Stomach smooth muscle (tissue), 2 donors: ENCODE data around the gene LPP.

ENCODE experiments used
- H3K27ac ChIP-seq: one replicate; pipeline ENCODE4 v1.7.0; 2013; ENCODE audit warnings: mild to moderate bottlenecking, low read length, inconsistent platforms
- H3K27me3 ChIP-seq, 2 donors: one replicate each; pipeline ENCODE4 v1.7.0; 2013; ENCODE audit warnings: low read length in 2 of 2; ENCODE audit not compliant: insufficient read depth in 2 of 2, control insufficient read depth in 1 of 2
- H3K36me3 ChIP-seq, 2 donors: one replicate each; pipeline ENCODE4 v1.7.0; 2013; ENCODE audit warnings: low read length in 2 of 2; ENCODE audit not compliant: control insufficient read depth in 2 of 2, insufficient read depth in 2 of 2
- H3K4me1 ChIP-seq: one replicate; pipeline ENCODE4 v1.7.0; 2013; ENCODE audit warnings: low read length; ENCODE audit not compliant: control insufficient read depth, insufficient read depth
- H3K4me3 ChIP-seq, 2 donors: one replicate each; pipeline ENCODE4 v1.7.0; 2013; ENCODE audit warnings: low read length in 2 of 2
- H3K9ac ChIP-seq, 2 donors: one replicate each; pipeline ENCODE4 v1.7.0; 2013; ENCODE audit warnings: low read length in 2 of 2, mild to moderate bottlenecking in 1 of 2
- H3K9me3 ChIP-seq, 2 donors: one replicate each; pipeline ENCODE4 v1.7.0; 2013; ENCODE audit warnings: low read length in 2 of 2; ENCODE audit not compliant: control insufficient read depth in 2 of 2
- donor health status: healthy.
- donor health status: Pancreatic carcinoma.

The LPP gene

GRCh38 chr3:188752850-188753249 lies 598.9 kb downstream of the LPP start:
- Histone ChIP-seq H3K4me3 (no peak overlapping the region), H3K4me1 (no peaks in the 10 kb centered on the region), H3K36me3 (peaks cover 0 to 3% of the 10 kb centered on the region in 2 donors), H3K27ac (no peak overlapping the region), H3K9ac (no peak overlapping the region), H3K27me3 (no peaks in the 10 kb centered on the region), H3K9me3 (no peaks in the 10 kb centered on the region)

- Histone ChIP-seq H3K4me1 (no peaks in the 10 kb centered on the region), H3K27ac (no peak overlapping the region), H3K9me3 (no peaks in the 10 kb centered on the region), H3K9ac (no peak overlapping the region), H3K27me3 (no peaks in the 10 kb centered on the region), H3K4me3 (no peak overlapping the region), H3K36me3 (peaks cover 0 to 3% of the 10 kb centered on the region in 2 donors)
Measured at GRCh38 chr3:188754267-188754666, 600.3 kb downstream of the LPP start.

GRCh38 chr3:188756241-188756640 lies 602.3 kb downstream of the LPP start:
- Histone ChIP-seq H3K9me3 (no peaks in the 10 kb centered on the region), H3K27me3 (no peaks in the 10 kb centered on the region), H3K4me3 (no peak overlapping the region), H3K4me1 (no peaks in the 10 kb centered on the region), H3K9ac (no peak overlapping the region), H3K36me3 (peaks cover 5% of the 10 kb centered on the region in 2 donors), H3K27ac (no peak overlapping the region)

- H3K27ac ChIP-seq: no peak overlapping the region
- peaks cover 2 to 5% of the 10 kb centered on the region in 2 donors for H3K36me3 ChIP-seq
- H3K9ac ChIP-seq: no peak overlapping the region
- H3K4me1 ChIP-seq: peaks cover under 1% of the 10 kb centered on the region
- no peak overlapping the region for H3K4me3 ChIP-seq
- no peaks in the 10 kb centered on the region for H3K9me3 ChIP-seq
- no peaks in the 10 kb centered on the region for H3K27me3 ChIP-seq
Measured at GRCh38 chr3:188759336-188760005, 605.5 kb downstream of the LPP start.

- peaks cover 9% of the 10 kb centered on the region for H3K4me1 ChIP-seq
Measured at GRCh38 chr3:188760408-188760807, 606.5 kb downstream of the LPP start.

GRCh38 chr3:188761439-188761838 lies 607.5 kb downstream of the LPP start:
- no peak overlapping the region for H3K4me3 ChIP-seq
- no peak overlapping the region for H3K9ac ChIP-seq
- peaks cover 9% of the 10 kb centered on the region for H3K4me1 ChIP-seq
- no peak overlapping the region for H3K27ac ChIP-seq
- no peaks in the 10 kb centered on the region for H3K27me3 ChIP-seq
- H3K36me3 ChIP-seq: peaks cover 2 to 5% of the 10 kb centered on the region in 2 donors
- H3K9me3 ChIP-seq: no peaks in the 10 kb centered on the region

More at GRCh38 chr3:188760408-188760807, 606.5 kb downstream of the LPP start:
- H3K4me3 ChIP-seq: no peak overlapping the region
- no peak overlapping the region for H3K27ac ChIP-seq
- no peaks in the 10 kb centered on the region for H3K27me3 ChIP-seq
- no peak overlapping the region for H3K9ac ChIP-seq
- no peaks in the 10 kb centered on the region for H3K9me3 ChIP-seq
- H3K36me3 ChIP-seq: peaks cover 2 to 5% of the 10 kb centered on the region in 2 donors

GRCh38 chr3:188761964-188762363 lies 608.0 kb downstream of the LPP start:
- no peak overlapping the region for H3K4me3 ChIP-seq
- H3K4me1 ChIP-seq: peaks cover 9% of the 10 kb centered on the region
- H3K9ac ChIP-seq: no peak overlapping the region
- no peaks in the 10 kb centered on the region for H3K9me3 ChIP-seq
- H3K27ac ChIP-seq: no peak overlapping the region
- H3K36me3 ChIP-seq: peaks cover 2 to 5% of the 10 kb centered on the region in 2 donors
- no peaks in the 10 kb centered on the region for H3K27me3 ChIP-seq

GRCh38 chr3:188764609-188765008 lies 610.7 kb downstream of the LPP start:
- H3K27ac ChIP-seq: peak overlapping the region; percentile 13
- peaks cover 16% of the 10 kb centered on the region for H3K4me1 ChIP-seq
- no peak overlapping the region for H3K9ac ChIP-seq
- H3K27me3 ChIP-seq: no peaks in the 10 kb centered on the region
- no peaks in the 10 kb centered on the region for H3K9me3 ChIP-seq
- H3K36me3 ChIP-seq: peaks cover 2 to 5% of the 10 kb centered on the region in 2 donors
- H3K4me3 ChIP-seq: no peak overlapping the region

- Histone ChIP-seq H3K4me1 (peaks cover 16% of the 10 kb centered on the region), H3K9ac (no peak overlapping the region), H3K27me3 (no peaks in the 10 kb centered on the region), H3K36me3 (no peaks in the 10 kb centered on the region), H3K27ac (no peak overlapping the region), H3K4me3 (no peak overlapping the region), H3K9me3 (no peaks in the 10 kb centered on the region)
Measured at GRCh38 chr3:188769831-188770230, 615.9 kb downstream of the LPP start.

- H3K9me3 ChIP-seq: no peaks in the 10 kb centered on the region
- peak overlapping the region; percentile 20 for H3K27ac ChIP-seq
- no peak overlapping the region for H3K9ac ChIP-seq
- peaks cover 16% of the 10 kb centered on the region for H3K4me1 ChIP-seq
- H3K27me3 ChIP-seq: no peaks in the 10 kb centered on the region
- H3K36me3 ChIP-seq: no peaks in the 10 kb centered on the region
- no peak overlapping the region for H3K4me3 ChIP-seq
Measured at GRCh38 chr3:188772886-188773285, 618.9 kb downstream of the LPP start.

GRCh38 chr3:188775412-188775811 lies 621.5 kb downstream of the LPP start:
- Histone ChIP-seq H3K27ac (no peak overlapping the region), H3K9ac (no peak overlapping the region), H3K4me1 (peaks cover 14% of the 10 kb centered on the region), H3K27me3 (no peaks in the 10 kb centered on the region), H3K9me3 (no peaks in the 10 kb centered on the region), H3K36me3 (no peaks in the 10 kb centered on the region), H3K4me3 (no peak overlapping the region)
